HCT116 (cell line): Measurements from ENCODE around the gene SLC7A10.

Source experiments
- CTCF ChIP-seq, 3 experiments: fragments of 200-600 bp in 1 of 3; sonication (generic) in 1 of 3; IDR thresholded peaks in 2 of 3; conservative IDR thresholded peaks in 1 of 3; 2 replicates each; pipeline ENCODE4 v1.5.1; 2012 to 2017; ENCODE audit warnings: low read depth in 2 of 3, low read length in 2 of 3, antibody characterized with exemption in 1 of 3, borderline replicate concordance in 1 of 3, control low read depth in 1 of 3, mild to moderate bottlenecking in 1 of 3, mixed read lengths in 1 of 3, mixed run types in 1 of 3, moderate library complexity in 1 of 3; ENCODE audit not compliant: insufficient read depth in 1 of 3
- EGR1 ChIP-seq: IDR thresholded peaks from 2 replicates; pipeline ENCODE4 v1.6.1; 2012; ENCODE audit warnings: low read depth
- POLR2A ChIP-seq: IDR thresholded peaks from 2 replicates; pipeline ENCODE4 v1.7.0; 2011; ENCODE audit warnings: borderline replicate concordance; ENCODE audit not compliant: insufficient read depth, insufficient read length; ENCODE audit errors: extremely low read depth
- RAD21 ChIP-seq: IDR thresholded peaks from 2 replicates; pipeline ENCODE4 v1.6.1; 2012; ENCODE audit warnings: low read depth, mild to moderate bottlenecking
- SIN3A ChIP-seq: IDR thresholded peaks from 2 replicates; pipeline ENCODE4 v1.6.1; 2012; ENCODE audit warnings: low read depth

GRCh38 chr19:33163481-33163880 lies 62.2 kb downstream of the SLC7A10 start:
- no peak for TF ChIP-seq SIN3A
- no peak for TF ChIP-seq EGR1
- TF ChIP-seq CTCF (IDR thresholded peaks at IDR 0.05 in 2 of 3, conservative IDR thresholded peaks at IDR 0.05 in 1 of 3; ENCODE audit: borderline replicate concordance in 1 of 3, insufficient read depth in 1 of 3, low read depth in 2 of 3, low read length in 2 of 3): no peak
- TF ChIP-seq RAD21: no peak
- TF ChIP-seq POLR2A: no peak
